H9 (cell line): Measurements from ENCODE around the gene STK11IP. TPM values are rescaled to one million over a fixed set of nuclear protein-coding genes. Genes with fewer than 3 reads are reported as not detected.

Experiments
- DNase-seq: peaks from one replicate; pipeline ENCODE4 v3.0.0-alpha.2; 2017
- H2AFZ ChIP-seq: one replicate; pipeline ENCODE4 v1.6.1; 2013; ENCODE audit warnings: mild to moderate bottlenecking, low read length, control low read depth, moderate library complexity
- H2AK5ac ChIP-seq: 2 replicates; pipeline ENCODE4 v1.6.1; 2013; ENCODE audit warnings: low read length, control low read depth, mixed read lengths; ENCODE audit not compliant: insufficient read length
- H2BK120ac ChIP-seq: one replicate; pipeline ENCODE4 v1.6.1; 2013; ENCODE audit warnings: low read depth, mild to moderate bottlenecking, low read length, control low read depth, inconsistent platforms; ENCODE audit not compliant: poor library complexity, severe bottlenecking
- H2BK12ac ChIP-seq: 2 replicates; pipeline ENCODE4 v1.6.1; 2013; ENCODE audit warnings: low read length, control low read depth, mixed read lengths, low read depth; ENCODE audit not compliant: insufficient read length
- H2BK15ac ChIP-seq: 2 replicates; pipeline ENCODE4 v1.6.1; 2013; ENCODE audit warnings: low read depth, low read length, control low read depth
- H2BK20ac ChIP-seq: one replicate; pipeline ENCODE4 v1.6.1; 2013; ENCODE audit warnings: low read depth, mild to moderate bottlenecking, low read length, control low read depth, inconsistent platforms; ENCODE audit not compliant: poor library complexity, severe bottlenecking
- H2BK5ac ChIP-seq: 2 replicates; pipeline ENCODE4 v1.6.1; 2013; ENCODE audit warnings: low read length, control low read depth, mixed read lengths; ENCODE audit not compliant: insufficient read length
- H3K14ac ChIP-seq: 2 replicates; pipeline ENCODE4 v1.6.1; 2013; ENCODE audit warnings: low read length, control low read depth; ENCODE audit not compliant: insufficient read depth
- H3K18ac ChIP-seq: 2 replicates; pipeline ENCODE4 v1.6.1; 2013; ENCODE audit warnings: low read depth, mild to moderate bottlenecking, mixed read lengths, low read length, control low read depth; ENCODE audit not compliant: insufficient read length
- H3K23ac ChIP-seq: 2 replicates; pipeline ENCODE4 v1.6.1; 2013; ENCODE audit warnings: low read length, control low read depth, mixed read lengths, low read depth; ENCODE audit not compliant: insufficient read length
- H3K23me2 ChIP-seq: 2 replicates; pipeline ENCODE4 v1.6.1; 2013; ENCODE audit warnings: low read depth, mild to moderate bottlenecking, mixed read lengths, low read length, control low read depth; ENCODE audit not compliant: insufficient read length, poor library complexity, severe bottlenecking
- H3K27ac ChIP-seq: 2 replicates; pipeline ENCODE4 v1.5.1; 2013; ENCODE audit warnings: low read length, control low read depth, mixed read lengths, low read depth; ENCODE audit not compliant: insufficient read length
- H3K27me3 ChIP-seq: 2 replicates; pipeline ENCODE4 v1.6.1; 2013; ENCODE audit warnings: low read length, control low read depth, inconsistent platforms; ENCODE audit not compliant: insufficient read depth
- H3K4ac ChIP-seq: 2 replicates; pipeline ENCODE4 v1.6.1; 2013; ENCODE audit warnings: low read depth, mild to moderate bottlenecking, control low read depth, inconsistent platforms, low read length, moderate library complexity
- H3K4me1 ChIP-seq: 2 replicates; pipeline ENCODE4 v1.6.1; 2013; ENCODE audit warnings: low read length, control low read depth, inconsistent platforms; ENCODE audit not compliant: insufficient read depth
- H3K4me2 ChIP-seq: 2 replicates; pipeline ENCODE4 v1.6.1; 2013; ENCODE audit warnings: low read length, control low read depth, mixed read lengths; ENCODE audit not compliant: insufficient read length, insufficient read depth
- H3K56ac ChIP-seq: 2 replicates; pipeline ENCODE4 v1.6.1; 2013; ENCODE audit warnings: low read depth, mild to moderate bottlenecking, mixed read lengths, low read length, control low read depth; ENCODE audit not compliant: insufficient read length
- H3K79me1 ChIP-seq: 2 replicates; pipeline ENCODE4 v1.6.1; 2013; ENCODE audit warnings: low read depth, mild to moderate bottlenecking, moderate library complexity, low read length, control low read depth, inconsistent platforms; ENCODE audit not compliant: insufficient read depth, poor library complexity, severe bottlenecking
- H3K79me2 ChIP-seq: 2 replicates; pipeline ENCODE4 v1.6.1; 2013; ENCODE audit warnings: low read length, control low read depth, inconsistent platforms; ENCODE audit not compliant: insufficient read depth
- H3K9ac ChIP-seq: 2 replicates; pipeline ENCODE4 v1.6.1; 2013; ENCODE audit warnings: low read length, control low read depth, mixed read lengths; ENCODE audit not compliant: insufficient read length; ENCODE audit errors: extremely low read depth
- H3K9me3 ChIP-seq: one replicate; pipeline ENCODE4 v1.6.1; 2013; ENCODE audit warnings: low read depth, low read length, inconsistent platforms; ENCODE audit not compliant: control insufficient read depth
- H3T11ph ChIP-seq: one replicate; pipeline ENCODE4 v1.6.1; 2013; ENCODE audit warnings: mild to moderate bottlenecking, low read length, control low read depth, inconsistent platforms
- H4K20me1 ChIP-seq: one replicate; pipeline ENCODE4 v1.6.1; 2013; ENCODE audit not compliant: control insufficient read depth, insufficient read length, insufficient read depth
- H4K5ac ChIP-seq: 2 replicates; pipeline ENCODE4 v1.6.1; 2013; ENCODE audit warnings: low read depth, mild to moderate bottlenecking, mixed read lengths, low read length, control low read depth; ENCODE audit not compliant: insufficient read length
- H4K8ac ChIP-seq: replicated peaks from 2 replicates; pipeline ENCODE4 v1.6.1; 2013; ENCODE audit warnings: low read length, control low read depth, mixed read lengths, low read depth; ENCODE audit not compliant: insufficient read length
- H4K91ac ChIP-seq: 2 replicates; pipeline ENCODE4 v1.6.1; 2013; ENCODE audit warnings: low read depth, mild to moderate bottlenecking, moderate library complexity, mixed read lengths, low read length, control low read depth; ENCODE audit not compliant: insufficient read length
- H3K27ac Mint-ChIP-seq, 3 experiments: 2 replicates in 2 of 3; 3 replicates in 1 of 3; pipeline ENCODE4 v1.8.0; 2020 to 2021; ENCODE audit warnings: mixed read lengths in 3 of 3, mild to moderate bottlenecking in 1 of 3, moderate library complexity in 1 of 3
- H3K27me3 Mint-ChIP-seq: 2 replicates; pipeline ENCODE4 v1.8.0; 2021; ENCODE audit warnings: low read depth, mild to moderate bottlenecking, moderate library complexity, mixed read lengths
- H3K36me3 Mint-ChIP-seq, 3 experiments: 2 replicates in 2 of 3; 3 replicates in 1 of 3; pipeline ENCODE4 v1.8.0; 2020 to 2021; ENCODE audit warnings: low read depth in 3 of 3, mixed read lengths in 3 of 3; ENCODE audit not compliant: insufficient read depth in 1 of 3
- H3K4me1 Mint-ChIP-seq, 2 experiments: 2 replicates each; pipeline ENCODE4 v1.8.0; 2020; ENCODE audit warnings: mixed read lengths in 2 of 2
- H3K4me3 Mint-ChIP-seq, 2 experiments: 2 replicates in 1 of 2; 3 replicates in 1 of 2; pipeline ENCODE4 v1.8.0; 2020 to 2021; ENCODE audit warnings: mild to moderate bottlenecking in 2 of 2, mixed read lengths in 2 of 2, moderate library complexity in 1 of 2
- H3K9me3 Mint-ChIP-seq, 2 experiments: 2 replicates in 1 of 2; 3 replicates in 1 of 2; pipeline ENCODE4 v1.8.0; 2020; ENCODE audit warnings: mild to moderate bottlenecking in 2 of 2, mixed read lengths in 2 of 2, moderate library complexity in 1 of 2
- WGBS: extraction: QIAGEN DNeasy Blood & Tissue Kit; methylation state at CpG from one replicate; pipeline ENCODE4 v1.1.7; 2013; ENCODE audit warnings: missing lambda C conversion rate, low lambda C conversion rate, mixed read lengths; ENCODE audit not compliant: insufficient read length; ENCODE audit errors: extremely low coverage; 5-methylcytosine and 5-hydroxymethylcytosine counted together
- total RNA-seq: library from RNA; stranded (reverse); gene quantifications from 2 replicates; pipeline ENCODE4 v1.2.1, GENCODE V29; 2021
- TF ChIP-seq, protein P1 (sequence below): fragments of 200-600 bp; sonication (generic); conservative IDR thresholded peaks from 3 replicates; pipeline ENCODE4 v1.8.0; 2021; ENCODE audit warnings: antibody characterized with exemption, mild to moderate bottlenecking

Gene STK11IP
- total RNA-seq, 1 experiment from 2014 or later: 31.1 TPM

DNA sequence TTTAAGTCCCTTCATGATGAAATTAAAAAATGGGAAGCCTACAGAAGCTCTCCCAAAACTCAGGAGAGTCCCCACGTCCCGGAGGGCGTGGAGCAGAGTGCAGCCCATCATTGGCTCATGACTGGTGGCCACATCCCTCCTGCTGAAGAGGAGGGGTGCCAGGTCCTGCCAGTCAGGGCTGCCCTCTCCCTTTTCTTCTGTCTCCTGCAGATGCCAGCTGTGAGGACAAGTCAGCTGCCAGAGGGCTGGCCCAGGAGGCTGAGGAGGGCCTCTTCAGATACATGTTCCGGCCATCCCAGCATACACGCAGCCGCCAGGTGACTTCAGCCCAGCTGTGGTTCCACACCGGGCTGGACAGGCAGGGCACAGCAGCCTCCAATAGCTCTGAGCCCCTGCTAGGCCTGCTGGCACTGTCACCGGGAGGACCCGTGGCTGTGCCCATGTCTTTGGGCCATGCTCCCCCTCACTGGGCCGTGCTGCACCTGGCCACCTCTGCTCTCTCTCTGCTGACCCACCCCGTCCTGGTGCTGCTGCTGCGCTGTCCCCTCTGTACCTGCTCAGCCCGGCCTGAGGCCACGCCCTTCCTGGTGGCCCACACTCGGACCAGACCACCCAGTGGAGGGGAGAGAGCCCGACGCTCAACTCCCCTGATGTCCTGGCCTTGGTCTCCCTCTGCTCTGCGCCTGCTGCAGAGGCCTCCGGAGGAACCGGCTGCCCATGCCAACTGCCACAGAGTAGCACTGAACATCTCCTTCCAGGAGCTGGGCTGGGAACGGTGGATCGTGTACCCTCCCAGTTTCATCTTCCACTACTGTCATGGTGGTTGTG lies 23.0 kb upstream of the STK11IP start:
- DNase-seq: no peak
- Histone ChIP-seq H4K20me1 (no peaks in the 10 kb centered on the region), H3K4ac (no peak overlapping the region), H4K8ac (no peak overlapping the region), H4K91ac (no peak overlapping the region), H3K23ac (no peak overlapping the region), H2BK15ac (no peak overlapping the region), H3K27ac (no peak overlapping the region), H4K5ac (no peak overlapping the region), H3K27me3 (no peaks in the 10 kb centered on the region; the same call in 1 of the 2 replicates), H3K4me1 (peaks cover 5% of the 10 kb centered on the region; the same call in 1 of the 2 replicates), H3K23me2 (peaks cover 7% of the 10 kb centered on the region), H2BK120ac (no peak overlapping the region), H3K56ac (no peak overlapping the region), H2BK12ac (no peak overlapping the region), H3K14ac (no peak overlapping the region), H3K79me1 (no peaks in the 10 kb centered on the region), H3T11ph (no peak overlapping the region), H3K79me2 (no peaks in the 10 kb centered on the region), H3K9ac (no peak overlapping the region), H3K4me2 (no peak overlapping the region), H2AK5ac (no peak overlapping the region), H2BK20ac (no peak overlapping the region), H2BK5ac (no peak overlapping the region), H3K18ac (no peak overlapping the region), H3K9me3 (no peaks in the 10 kb centered on the region), H2AFZ (no peak overlapping the region)
- Mint-ChIP-seq H3K27me3 (peaks cover 22% of the 10 kb centered on the region), H3K4me1 (peaks cover 51 to 65% of the 10 kb centered on the region in 2 experiments), H3K36me3 (peaks cover 2 to 6% (median 4%) of the 10 kb centered on the region in 3 experiments), H3K4me3 (no peak overlapping the region), H3K27ac (no peak overlapping the region), H3K9me3 (no peaks in the 10 kb centered on the region; a peak in 1 of 5 replicates)
- TF ChIP-seq, protein P1, sequence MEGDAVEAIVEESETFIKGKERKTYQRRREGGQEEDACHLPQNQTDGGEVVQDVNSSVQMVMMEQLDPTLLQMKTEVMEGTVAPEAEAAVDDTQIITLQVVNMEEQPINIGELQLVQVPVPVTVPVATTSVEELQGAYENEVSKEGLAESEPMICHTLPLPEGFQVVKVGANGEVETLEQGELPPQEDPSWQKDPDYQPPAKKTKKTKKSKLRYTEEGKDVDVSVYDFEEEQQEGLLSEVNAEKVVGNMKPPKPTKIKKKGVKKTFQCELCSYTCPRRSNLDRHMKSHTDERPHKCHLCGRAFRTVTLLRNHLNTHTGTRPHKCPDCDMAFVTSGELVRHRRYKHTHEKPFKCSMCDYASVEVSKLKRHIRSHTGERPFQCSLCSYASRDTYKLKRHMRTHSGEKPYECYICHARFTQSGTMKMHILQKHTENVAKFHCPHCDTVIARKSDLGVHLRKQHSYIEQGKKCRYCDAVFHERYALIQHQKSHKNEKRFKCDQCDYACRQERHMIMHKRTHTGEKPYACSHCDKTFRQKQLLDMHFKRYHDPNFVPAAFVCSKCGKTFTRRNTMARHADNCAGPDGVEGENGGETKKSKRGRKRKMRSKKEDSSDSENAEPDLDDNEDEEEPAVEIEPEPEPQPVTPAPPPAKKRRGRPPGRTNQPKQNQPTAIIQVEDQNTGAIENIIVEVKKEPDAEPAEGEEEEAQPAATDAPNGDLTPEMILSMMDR: no peak
- no CpG with 5 or more reads among the region's 22 CpGs for WGBS
